ENCODE measurements around the gene FSD1L. TPM values are rescaled to one million over a fixed set of nuclear protein-coding genes. Genes with fewer than 3 reads are reported as not detected.

The FSD1L gene
- total RNA-seq, 1 experiment from 2014 or later: 5.5 TPM

GRCh38 chr9:105500108-105500766 lies 52.4 kb downstream of the FSD1L start:
- WGBS (ENCODE audit: extremely low coverage, insufficient read length, low lambda C conversion rate): no CpG with 5 or more reads among the region's 2 CpGs
- no peak overlapping the region for H3K27ac ChIP-seq (ENCODE audit: insufficient read length, low read depth, low read length)
- no peaks in the 10 kb centered on the region for H3K9me3 ChIP-seq (ENCODE audit: control insufficient read depth, low read depth, low read length)
- no peak overlapping the region for H3K4ac ChIP-seq (ENCODE audit: low read depth, low read length)
- no peaks in the 10 kb centered on the region for H4K20me1 ChIP-seq (ENCODE audit: control insufficient read depth, insufficient read depth, insufficient read length)
- H2BK12ac ChIP-seq (ENCODE audit: insufficient read length, low read depth, low read length): no peak overlapping the region
- no peak overlapping the region for H3T11ph ChIP-seq (ENCODE audit: low read length)
- H3K4me1 ChIP-seq (ENCODE audit: insufficient read depth, low read length): no peaks in the 10 kb centered on the region
- no peak overlapping the region for H2AK5ac ChIP-seq (ENCODE audit: insufficient read length, low read length)
- H2BK120ac ChIP-seq (ENCODE audit: low read depth, low read length, poor library complexity, severe bottlenecking): no peak overlapping the region
- Mint-ChIP-seq H3K9me3 (peaks cover 13 to 14% of the 10 kb centered on the region in 2 experiments), H3K4me3 (no peak overlapping the region), H3K4me1 (peaks cover 7 to 8% of the 10 kb centered on the region in 2 experiments), H3K36me3 (ENCODE audit: insufficient read depth in 1 of 3, low read depth in 3 of 3) (peaks cover 13 to 15% (median 14%) of the 10 kb centered on the region in 3 experiments), H3K27ac (peak overlapping the region in 1 of 3 experiments; percentile 41; a peak in 1 of 7 replicates), H3K27me3 (ENCODE audit: low read depth) (no peaks in the 10 kb centered on the region)
- H3K4me2 ChIP-seq (ENCODE audit: insufficient read depth, insufficient read length, low read length): no peak overlapping the region
- no peak overlapping the region for H3K18ac ChIP-seq (ENCODE audit: insufficient read length, low read depth, low read length)
- H3K14ac ChIP-seq (ENCODE audit: insufficient read depth, low read length): no peak overlapping the region
- H4K91ac ChIP-seq (ENCODE audit: insufficient read length, low read depth, low read length): no peak overlapping the region
- H3K56ac ChIP-seq (ENCODE audit: insufficient read length, low read depth, low read length): no peak overlapping the region
- H2BK5ac ChIP-seq (ENCODE audit: insufficient read length, low read length): no peak overlapping the region
- no peak for DNase-seq
- H2BK20ac ChIP-seq (ENCODE audit: low read depth, low read length, poor library complexity, severe bottlenecking): no peak overlapping the region
- no peak overlapping the region for H2BK15ac ChIP-seq (ENCODE audit: low read depth, low read length)
- no peaks in the 10 kb centered on the region for H3K79me2 ChIP-seq (ENCODE audit: insufficient read depth, low read length)
- H3K23me2 ChIP-seq (ENCODE audit: insufficient read length, low read depth, low read length, poor library complexity, severe bottlenecking): no peaks in the 10 kb centered on the region
- no peak overlapping the region for H3K9ac ChIP-seq (ENCODE audit: extremely low read depth, insufficient read length, low read length)
- no peak overlapping the region for H2AFZ ChIP-seq (ENCODE audit: low read length)
- H3K79me1 ChIP-seq (ENCODE audit: insufficient read depth, low read depth, low read length, poor library complexity, severe bottlenecking): no peaks in the 10 kb centered on the region
- TF ChIP-seq, protein P1, sequence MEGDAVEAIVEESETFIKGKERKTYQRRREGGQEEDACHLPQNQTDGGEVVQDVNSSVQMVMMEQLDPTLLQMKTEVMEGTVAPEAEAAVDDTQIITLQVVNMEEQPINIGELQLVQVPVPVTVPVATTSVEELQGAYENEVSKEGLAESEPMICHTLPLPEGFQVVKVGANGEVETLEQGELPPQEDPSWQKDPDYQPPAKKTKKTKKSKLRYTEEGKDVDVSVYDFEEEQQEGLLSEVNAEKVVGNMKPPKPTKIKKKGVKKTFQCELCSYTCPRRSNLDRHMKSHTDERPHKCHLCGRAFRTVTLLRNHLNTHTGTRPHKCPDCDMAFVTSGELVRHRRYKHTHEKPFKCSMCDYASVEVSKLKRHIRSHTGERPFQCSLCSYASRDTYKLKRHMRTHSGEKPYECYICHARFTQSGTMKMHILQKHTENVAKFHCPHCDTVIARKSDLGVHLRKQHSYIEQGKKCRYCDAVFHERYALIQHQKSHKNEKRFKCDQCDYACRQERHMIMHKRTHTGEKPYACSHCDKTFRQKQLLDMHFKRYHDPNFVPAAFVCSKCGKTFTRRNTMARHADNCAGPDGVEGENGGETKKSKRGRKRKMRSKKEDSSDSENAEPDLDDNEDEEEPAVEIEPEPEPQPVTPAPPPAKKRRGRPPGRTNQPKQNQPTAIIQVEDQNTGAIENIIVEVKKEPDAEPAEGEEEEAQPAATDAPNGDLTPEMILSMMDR (conservative IDR thresholded peaks at IDR 0.05): no peak
- no peak overlapping the region for H4K8ac ChIP-seq (replicated peaks; ENCODE audit: insufficient read length, low read depth, low read length)
- no peak overlapping the region for H3K23ac ChIP-seq (ENCODE audit: insufficient read length, low read depth, low read length)
- H3K27me3 ChIP-seq (ENCODE audit: insufficient read depth, low read length): no peaks in the 10 kb centered on the region
- no peak overlapping the region for H4K5ac ChIP-seq (ENCODE audit: insufficient read length, low read depth, low read length)

Data from H9 (cell line).